Measurements from ENCODE around the gene CACNB2.
"Not testable (repeated sequence)": the region's sequence is repeated elsewhere in the genome, so short reads cannot be mapped to it uniquely, and the experiment has no call there.

DNA sequence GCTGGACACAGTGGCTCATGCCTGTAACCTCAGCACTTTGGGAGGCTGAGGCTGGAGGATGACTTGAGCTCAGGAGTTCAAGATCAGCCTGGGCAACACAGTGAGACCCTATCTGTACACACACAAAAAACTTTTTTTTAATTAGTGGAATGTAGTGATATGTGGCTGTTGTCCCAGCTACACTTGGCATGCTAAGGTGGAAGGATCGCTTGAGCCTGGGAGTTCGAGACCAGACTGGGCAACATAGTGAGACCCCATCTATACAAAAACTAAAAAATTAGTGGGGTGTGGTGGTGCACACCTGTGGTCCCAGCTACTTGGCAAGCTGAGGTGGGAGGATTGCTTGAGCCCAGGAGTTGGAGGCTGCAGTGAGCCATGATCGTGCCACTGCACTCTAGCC lies 68.0 kb downstream of the CACNB2 start:
- TF ChIP-seq TAF1 (IDR thresholded peaks at IDR 0.05; ENCODE audit: low read depth, low read length); POLR2A (IDR thresholded peaks at IDR 0.05; ENCODE audit: low read depth, low read length); SPI1 (IDR thresholded peaks at IDR 0.05; ENCODE audit: low read depth, low read length); PAX5 (IDR thresholded peaks at IDR 0.05; ENCODE audit: insufficient read depth, low read length, severe bottlenecking); POLR2AphosphoS5 (IDR thresholded peaks at IDR 0.05; ENCODE audit: low read depth, low read length); POU2F2 (IDR thresholded peaks at IDR 0.05; ENCODE audit: low read depth, low read length): not testable (repeated sequence)
